ENCODE measurements around the gene XIRP1.
"Not testable (repeated sequence)": the region's sequence is repeated elsewhere in the genome, so short reads cannot be mapped to it uniquely, and the experiment has no call there.

The XIRP1 gene

DNA sequence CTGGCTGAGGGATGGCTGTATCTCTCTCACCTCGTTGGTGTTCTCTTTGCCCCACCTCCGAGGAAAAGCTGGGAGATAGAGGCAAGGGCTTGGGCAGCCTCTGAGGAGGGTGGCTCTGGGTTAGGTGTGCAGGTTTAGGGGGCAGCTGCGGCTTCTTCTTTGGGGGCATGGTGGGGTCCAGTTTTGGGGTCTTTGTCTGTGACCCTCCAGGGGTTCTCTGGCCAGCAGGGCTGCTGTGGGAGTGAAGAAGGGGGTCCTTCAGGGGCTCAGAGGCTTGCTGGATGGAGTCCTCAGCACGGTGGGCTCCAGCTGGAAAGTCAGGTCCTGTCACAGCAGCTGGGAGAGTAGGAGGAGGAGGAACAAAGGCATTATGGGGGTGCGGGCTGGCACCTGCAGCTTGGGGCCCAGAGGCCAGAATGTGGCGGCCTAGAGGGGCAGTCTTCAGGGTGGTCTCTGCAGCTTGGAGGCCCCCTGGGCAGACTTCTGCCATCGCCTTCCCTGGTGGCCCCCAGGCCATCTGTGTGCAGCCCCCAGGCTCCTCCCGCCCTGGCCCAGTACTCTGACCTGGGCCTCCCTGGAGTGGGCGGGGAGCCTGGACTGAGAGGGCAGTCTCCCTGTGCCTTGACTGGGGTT is 7.0 kb downstream of the XIRP1 start:
- DNase-seq (ENCODE audit: low spot score): no peak

DNA sequence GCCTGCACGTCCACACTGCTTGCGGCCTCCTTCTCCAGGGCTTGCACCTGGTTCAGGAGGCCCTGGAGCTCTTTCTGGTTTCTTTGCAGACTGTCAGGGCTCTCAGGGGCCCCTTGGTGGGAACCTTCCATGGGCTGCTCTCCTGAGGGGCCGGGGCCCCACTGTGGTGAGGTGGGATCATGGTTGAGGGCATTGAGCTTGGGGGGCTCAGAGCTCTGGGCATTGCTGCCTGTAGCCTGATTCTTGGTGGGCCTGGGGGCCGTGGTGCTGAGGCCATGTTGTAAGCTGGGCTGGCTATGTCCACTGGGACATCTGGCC is 7.5 kb downstream of the XIRP1 start:
- DNase-seq (ENCODE audit: low spot score): no peak

DNA sequence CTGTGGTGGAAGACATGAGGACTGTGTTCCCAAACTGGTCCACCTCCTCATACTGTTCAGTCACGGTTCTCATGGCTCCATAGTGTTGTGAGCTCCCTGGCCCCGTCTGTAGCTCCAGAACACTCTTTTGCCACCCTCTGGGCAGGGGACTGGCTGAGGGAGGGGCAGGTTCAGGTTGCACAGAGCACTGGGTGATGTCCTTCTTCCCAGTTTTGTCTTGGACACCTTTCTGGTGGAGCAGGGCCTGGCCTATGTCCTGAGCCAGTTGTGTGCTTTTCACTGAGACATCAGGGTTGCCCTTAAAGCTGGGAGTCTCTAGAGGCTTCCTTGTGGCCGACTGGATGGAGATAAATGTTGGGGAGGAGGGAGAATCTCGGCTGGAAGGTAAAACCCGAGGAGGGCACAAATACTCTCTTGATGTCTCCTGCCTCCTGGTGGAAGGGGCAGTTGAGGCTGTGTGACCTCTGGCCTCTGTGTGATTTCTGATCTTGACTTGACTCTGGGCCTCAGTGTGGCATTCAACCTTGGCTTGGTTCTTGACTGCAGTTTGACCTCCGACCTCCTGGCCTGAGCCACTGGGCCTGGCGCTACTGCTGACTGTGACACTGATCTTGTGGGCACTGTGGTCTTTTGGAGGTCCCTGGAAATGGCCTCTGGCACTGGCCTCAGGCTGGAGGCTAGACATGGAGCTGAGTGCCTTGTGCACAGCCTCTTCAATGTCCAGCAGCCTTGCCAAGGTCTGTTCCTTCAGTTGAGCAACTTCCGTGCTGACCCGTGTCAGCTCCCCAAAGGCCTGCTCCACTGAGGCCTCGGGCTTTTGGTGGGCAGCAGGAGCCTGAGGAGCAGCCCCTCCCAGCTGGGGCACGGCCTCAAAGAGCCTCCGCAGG is 8.1 kb downstream of the XIRP1 start:
- no peak for DNase-seq (ENCODE audit: low spot score)

DNA sequence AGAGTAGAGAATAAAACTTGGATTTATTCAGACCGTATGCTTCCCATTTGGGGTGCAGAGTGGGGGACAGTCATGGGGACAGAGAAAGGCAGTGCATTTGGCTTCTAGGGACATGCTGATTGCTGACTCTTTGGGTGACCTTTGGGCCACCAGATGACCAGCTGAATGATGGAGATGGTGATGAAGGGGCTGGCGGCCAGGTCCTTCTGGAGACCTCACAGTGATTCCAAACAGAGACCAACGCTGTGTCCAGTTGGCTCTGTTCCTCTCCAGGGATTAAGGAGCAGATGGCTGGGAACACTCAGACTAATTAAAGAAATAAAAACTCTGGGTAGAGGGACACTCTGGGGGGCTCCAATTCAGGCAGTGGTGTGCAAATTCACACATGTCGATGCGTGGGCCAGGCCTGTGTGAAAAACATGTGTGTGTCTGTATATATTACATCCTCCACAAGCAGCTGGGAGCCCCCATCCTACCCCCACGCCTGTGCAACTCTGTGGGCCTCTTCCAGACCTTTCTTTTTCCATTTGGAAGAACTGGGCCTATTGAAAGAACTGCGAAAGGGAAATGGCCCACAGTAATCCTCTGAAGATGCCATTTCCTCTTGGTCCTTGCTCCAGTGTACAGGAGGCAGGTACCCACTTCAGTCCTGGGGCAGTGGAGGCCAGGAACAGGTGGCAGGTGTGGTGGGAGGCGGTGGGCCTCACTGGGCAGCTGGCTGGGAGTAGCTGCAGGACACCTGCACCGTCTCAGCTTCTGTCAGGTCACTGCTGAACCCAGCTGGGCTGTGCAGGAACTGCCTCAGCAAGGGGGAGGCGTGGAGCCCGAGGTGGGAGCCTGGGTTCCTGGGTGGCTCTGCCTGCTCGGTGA is 8.9 kb downstream of the XIRP1 start:
- no peak for DNase-seq (ENCODE audit: low spot score)

DNA sequence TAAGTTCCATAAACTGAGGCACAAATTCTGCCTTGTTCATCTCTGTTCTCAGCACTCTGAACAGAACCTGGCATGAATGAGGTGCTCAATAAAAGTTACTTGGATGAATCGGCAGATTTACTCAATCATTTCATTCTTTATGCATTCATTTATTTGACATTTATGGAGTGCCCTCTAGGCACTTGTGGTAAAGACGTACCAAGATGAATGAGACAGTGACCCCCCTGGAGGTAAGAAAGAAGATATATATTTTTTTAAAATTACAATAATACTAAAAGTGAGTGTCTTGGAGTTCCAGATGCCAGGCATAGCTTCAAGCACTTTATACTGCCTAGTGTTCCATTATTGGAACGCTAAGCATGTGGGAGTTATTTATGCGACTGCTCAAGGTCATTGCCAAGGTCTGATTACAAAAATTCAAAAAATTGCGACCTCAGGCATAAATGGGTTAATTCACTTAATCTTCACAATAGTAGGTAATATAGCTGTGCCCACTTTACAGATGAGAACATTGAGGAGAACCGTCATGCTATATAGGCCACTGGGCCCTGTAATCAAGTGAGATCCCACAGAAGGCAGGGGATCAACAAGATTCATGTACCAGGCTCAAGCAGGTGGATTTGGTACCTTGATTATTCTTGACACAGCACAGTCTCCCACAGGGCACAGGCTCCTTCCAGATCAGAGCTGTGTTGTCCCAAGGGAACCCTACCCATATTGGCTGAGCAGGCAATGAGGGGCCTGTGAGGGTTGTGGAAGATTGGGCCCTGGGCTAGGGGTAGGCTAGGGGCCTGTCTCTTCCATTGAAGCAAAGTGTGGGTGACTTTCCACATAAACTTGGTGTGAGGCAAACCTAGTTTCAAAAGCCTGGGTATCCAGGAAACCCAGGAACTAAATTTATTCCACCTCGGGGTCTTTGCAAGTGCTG is 10.7 kb downstream of the XIRP1 start:
- DNase-seq (ENCODE audit: low spot score): no peak

DNA sequence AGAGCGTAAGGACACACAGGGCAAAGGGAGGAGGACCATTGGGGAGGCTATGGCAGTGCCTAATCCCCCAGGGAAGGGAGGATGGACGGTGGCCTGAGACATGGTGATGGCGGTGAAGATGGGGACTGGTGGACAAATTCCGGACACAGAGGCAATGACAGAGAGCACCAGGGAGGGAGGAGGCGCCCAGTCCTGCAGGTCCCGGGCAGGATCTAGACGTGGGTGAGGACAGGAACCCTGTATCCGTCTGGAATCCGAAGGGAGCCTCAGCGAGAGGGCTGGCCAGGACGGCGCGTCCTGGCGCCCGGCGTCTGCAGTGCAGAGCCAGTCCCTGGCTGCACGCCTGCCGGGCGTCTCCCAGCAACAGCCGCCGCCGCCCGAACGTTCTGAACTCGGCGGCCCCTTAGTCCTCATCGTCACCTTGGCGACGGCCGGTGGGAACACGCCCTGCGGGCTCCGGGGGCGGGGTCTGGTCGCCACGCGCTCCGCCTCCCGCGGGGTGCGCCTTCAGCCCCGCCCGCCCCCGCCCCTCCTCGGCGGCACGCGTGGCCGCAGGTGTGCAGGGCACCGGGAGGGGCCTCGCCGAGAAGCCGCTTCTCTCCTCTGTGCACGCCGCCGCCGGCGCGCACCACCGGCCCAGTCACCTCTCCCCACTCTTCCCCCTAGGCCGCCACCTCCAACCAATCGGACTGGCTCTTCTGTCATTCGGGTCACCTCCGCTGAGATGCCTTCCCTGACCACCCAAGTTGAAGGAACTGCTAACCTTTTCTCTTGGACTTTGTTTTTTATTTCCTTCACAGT is 11.6 kb downstream of the XIRP1 start:
- DNase-seq (ENCODE audit: low spot score): peak; percentile 91

DNA sequence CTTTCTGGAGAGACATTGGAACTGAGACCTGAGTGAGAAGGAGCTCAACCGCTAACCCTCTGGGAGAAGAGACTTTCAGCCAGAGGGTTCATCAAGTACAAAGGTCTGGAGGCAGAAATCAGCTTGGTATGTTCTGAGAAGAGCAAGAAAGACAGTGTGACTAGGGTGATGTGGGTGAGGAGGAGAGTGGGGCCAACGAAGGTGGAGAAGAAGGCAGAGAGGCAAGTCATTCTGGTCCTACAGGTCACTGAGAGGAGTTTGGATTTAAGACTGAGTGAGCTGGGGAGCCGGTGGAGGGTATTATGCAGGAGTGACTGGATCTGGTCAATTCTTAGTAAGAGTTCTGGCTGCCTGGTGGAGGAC is 12.2 kb downstream of the XIRP1 start:
- DNase-seq (ENCODE audit: low spot score): no peak

DNA sequence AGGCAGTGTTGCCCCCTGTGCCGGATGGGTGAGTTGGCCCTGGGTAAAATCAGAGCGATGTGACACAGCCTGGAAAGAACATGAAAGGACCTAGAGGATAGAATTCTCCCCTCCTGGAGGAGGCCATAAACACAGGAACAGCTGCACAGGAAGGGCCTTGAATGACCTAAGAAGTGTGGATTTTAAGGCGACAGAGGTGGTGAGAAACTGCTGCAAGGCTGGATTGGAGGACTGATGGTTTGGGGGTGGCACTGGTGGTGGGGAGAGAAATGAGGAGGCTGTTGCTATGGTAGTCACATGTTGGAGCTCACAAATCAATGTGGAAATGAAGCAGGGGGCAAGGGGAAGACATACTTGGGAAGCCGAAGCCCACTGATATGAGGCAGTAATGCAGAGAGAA is 13.8 kb downstream of the XIRP1 start:
- DNase-seq (ENCODE audit: low spot score): no peak

DNA sequence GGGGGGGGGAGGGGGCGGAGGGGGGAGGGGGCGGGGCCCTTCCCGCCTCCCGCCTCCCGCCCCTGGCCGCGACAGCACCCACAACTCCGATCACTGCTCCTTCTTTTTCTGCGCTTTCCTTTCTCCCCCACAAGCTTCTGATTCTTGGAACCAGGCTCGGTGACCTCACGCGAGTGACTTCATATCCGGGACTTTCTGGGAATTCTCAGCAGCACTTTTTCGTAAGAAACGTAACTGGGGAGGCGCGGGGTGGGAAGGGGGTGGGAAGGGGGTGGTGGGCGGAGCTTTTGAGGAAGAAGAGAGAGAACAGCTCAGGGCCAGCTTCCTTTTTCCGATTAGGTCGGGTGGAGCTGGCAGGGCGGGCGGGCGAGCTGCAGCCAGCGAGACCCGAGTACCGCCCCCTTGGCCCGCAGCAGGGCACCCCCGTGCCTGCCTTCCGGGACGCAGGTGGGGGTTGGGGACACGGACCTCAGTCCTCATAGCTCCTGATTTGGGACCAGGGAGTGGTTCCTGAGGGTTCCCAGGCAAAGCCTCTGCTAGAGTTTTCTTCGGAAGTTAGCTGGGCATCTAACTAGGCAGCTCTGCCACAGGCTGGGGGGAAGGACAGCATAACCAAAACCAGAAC is 14.6 kb downstream of the XIRP1 start:
- peak; percentile 63 for DNase-seq (ENCODE audit: low spot score)

DNA sequence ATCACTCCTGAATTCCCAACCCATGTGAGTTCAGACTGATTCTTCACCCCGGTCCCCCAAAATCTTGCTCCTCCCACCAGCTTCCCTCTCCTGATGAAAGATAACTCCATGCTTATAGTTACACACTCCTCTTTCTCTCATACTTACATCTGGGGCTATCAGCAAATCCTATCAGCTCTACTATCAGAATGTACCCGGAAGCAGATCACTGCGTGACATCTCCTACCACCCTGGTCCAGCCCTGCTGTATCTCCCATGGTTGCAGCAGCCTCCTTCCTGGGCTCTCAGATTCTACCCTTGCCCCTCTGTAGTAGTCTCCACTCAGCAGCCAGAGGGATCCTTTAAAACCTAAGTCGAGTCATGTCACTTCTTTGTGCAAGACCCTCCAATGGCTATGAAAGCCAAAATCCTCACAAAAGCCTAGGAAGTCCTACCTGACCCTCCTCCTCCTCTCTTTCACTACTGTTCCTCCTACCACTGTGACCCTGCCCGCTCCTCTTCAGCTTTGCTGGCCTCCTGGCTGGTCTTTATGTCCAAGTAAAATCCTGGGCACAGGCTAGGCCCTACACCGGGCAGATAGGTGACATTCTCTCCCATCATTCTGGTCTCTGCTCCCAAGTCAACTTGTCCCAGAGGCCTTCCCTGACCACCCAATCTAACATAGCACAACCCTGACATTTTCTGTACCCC is 16.2 kb downstream of the XIRP1 start:
- DNase-seq (ENCODE audit: low spot score): no peak

DNA sequence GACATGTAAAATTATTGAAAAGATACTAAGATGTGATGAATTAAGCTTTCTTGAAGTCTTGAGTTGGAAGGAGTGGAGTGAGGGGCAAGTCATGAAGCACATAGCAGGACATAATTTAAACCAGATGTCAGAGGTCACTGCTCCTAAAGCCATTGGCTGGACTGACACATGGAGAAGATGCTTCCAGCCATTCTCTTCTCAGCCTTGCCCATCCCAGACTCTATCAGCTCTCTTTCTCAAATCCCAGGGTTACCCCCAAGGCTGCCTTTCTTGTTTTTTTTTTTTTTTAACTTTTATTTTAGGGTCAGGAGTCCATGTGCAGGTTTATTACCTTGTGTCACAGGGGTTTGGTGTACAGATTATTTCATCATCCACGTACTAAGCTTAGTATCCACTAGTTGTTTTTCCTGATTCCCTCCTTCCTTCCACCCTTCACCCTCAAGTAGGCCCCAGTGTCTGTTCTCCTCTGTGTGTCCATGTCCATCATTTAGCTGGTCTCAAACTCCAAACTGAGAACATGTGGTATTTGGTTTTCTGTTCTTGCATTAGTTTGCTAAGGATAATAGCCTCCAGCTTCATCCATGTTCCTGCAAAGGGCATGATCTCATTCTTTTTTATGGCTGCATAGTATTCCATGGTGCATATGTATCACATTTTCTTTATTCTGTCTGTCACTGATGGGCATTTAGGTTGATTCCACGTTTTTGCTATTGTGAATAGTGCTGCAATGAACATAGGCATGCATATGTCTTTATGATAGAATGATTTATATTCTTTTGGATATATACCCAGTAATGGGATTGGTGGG is 18.9 kb downstream of the XIRP1 start:
- no peak for DNase-seq (ENCODE audit: low spot score)

DNA sequence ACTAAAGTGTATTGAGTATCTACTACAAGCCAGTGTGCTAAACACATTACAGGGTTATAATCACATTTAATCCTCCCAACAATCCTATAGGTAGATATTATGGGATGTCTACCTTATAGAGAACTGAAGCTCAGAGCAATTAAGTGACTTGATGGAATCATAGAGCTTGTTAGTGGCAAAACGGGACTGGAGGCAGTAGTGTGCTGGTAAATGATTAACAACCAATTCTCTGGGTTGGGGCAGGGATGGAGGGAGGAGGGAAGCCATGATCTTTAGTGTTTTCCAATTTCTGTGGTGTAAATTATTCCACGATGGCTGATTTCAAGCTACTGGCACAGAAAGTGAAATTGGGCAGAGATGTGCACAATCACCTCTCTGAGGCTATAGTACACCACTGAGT is 20.5 kb downstream of the XIRP1 start:
- DNase-seq (ENCODE audit: low spot score): no peak

DNA sequence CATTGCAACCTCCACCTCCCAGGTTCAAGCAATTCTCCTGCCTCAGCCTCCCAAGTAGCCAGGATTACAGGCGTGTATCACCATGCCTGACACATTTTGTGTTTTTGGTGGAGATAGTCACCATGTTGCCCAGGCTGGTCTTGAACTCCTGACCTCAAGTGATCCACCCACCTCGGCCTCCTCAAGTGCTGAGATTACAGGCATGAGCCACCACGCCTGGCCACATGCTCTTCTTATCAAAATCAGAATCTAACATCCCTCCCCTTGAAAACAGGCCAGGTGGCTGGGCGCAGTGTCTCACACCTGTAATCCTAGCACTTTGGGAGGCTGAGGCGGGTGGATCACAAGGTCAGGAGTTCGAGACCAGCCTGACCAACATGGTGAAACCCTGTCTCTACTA is 21.5 kb downstream of the XIRP1 start:
- not testable (repeated sequence) for DNase-seq (ENCODE audit: low spot score)

DNA sequence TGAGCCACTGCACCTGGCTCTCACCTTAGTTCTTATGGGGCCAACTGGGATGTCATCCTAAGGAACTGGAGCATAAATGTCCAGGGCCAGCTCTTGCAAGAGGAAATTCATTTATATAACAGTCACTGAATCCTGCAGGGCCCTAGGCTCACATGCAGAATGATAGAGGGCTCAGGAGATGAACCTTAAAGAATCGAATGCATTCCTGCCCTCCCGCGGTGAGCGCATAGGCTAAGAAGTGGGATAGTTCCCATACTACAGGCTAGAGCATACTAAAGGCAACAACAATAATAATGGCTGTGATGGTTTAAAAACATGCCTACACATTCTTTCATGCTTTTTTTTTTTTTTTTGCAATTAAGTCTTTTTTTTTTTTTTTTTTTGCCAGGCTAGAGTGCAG is 21.9 kb downstream of the XIRP1 start:
- DNase-seq (ENCODE audit: low spot score): no peak

DNA sequence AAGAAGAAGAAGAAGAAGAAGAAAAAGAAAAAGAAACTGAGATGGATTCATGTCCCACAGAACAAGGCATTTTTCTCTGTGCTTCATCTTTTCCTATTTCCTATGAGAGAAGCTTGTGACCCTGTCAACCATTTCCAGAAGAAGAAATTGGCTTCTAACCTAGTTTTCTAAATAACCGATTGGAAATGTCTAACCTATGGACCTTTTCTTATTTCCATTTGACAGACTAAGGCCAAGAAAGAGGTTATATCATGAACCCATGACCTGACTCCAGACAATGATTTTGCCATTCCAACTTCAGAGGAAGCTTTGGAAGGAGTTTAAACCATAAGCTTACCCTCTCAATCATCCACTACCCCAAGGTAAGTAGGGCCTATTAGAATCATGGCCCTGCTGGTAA is 22.7 kb downstream of the XIRP1 start:
- no peak for DNase-seq (ENCODE audit: low spot score)

DNA sequence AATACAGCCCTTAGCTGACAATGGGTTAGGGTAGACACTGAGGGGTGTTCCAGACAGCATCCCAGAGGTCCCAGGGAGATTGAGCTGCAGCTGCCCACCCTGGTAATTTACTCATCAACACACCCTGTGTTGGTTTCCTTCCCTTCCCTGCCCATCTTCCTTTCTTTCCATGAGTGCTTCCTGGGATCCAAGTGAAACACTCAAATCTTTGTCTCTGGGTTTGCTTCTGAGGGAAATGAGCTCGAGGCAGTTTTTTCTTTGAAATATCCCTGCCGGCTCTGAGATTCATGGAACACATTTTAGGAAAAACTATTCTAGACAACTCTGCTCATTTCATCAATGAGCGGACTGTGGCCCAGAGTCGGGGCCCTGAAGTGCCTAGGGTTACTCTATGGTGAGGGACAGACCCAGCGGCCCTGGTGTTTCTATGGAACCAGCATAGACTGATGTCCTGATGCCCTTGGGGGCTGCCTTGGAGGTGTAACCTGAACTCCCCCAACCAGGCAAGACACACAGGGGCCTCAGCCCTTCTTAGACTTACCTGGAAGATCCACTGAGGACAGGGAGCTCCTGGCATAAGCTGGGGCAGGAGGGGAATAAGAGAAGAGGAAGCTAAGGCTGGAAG is 24.1 kb downstream of the XIRP1 start:
- DNase-seq (ENCODE audit: low spot score): no peak

DNA sequence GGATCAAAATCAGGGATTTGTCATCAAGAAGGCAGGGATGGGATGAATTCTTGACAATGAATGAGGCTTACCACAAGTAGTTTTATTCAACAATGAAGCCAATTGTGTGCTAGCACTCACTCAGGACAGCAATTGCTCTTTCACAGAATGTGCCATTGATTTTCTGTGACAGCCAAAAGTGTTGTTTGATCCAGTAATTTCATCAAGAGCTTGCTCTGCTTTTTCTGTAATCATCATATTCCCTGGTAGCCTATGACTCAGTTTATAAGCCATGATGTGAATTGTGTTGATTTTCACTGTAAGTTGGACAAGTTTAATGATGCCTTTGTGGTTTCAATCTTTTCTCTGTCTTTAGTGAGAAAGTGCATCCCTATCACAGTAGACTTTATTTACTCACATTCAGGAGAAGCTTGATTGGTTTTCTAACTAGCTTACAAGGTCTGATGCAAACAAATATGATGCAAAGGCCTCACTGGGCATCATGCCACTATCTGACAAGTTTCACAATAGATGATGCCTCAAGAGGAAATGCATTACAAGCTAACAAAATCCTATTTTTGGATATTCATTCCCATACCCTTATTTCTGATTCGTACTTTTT is 25.4 kb downstream of the XIRP1 start:
- DNase-seq (ENCODE audit: low spot score): no peak

DNA sequence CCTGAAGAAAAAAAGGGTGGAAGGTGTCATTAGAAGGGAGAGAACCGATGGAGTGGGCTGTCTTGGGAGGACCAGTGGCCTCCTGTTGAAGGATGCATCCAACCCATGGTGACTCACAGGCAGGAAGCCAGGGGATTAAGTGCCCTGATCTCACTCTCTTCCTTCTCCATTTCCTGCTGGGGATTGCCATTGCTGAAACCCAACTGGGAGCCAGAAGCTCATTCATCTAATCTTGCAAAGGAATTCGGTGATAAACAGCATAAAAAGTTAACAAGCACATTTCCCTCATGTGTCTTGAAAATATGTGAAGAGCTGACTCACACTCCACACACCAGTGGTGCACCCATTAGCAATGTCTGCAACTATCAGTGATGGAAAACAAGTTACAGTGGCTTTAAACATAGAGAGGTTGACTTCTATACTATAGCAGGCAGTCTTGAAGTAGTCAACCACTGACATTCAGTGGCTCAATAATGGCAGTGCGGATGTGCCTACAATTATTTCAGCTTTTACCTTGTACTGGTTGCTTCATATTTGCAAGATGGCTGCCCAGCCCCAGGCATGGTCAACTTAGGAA is 26.2 kb downstream of the XIRP1 start:
- DNase-seq (ENCODE audit: low spot score): no peak
